GM19395 (cell line): ENCODE measurements around the gene CLEC2B.
"Not testable (repeated sequence)": the region's sequence is repeated elsewhere in the genome, so short reads cannot be mapped to it uniquely, and the experiment has no call there.

Source experiments
- ATAC-seq: cut with Tn5 transposase; IDR thresholded peaks from one replicate; pipeline ENCODE4 v1.9.1; 2021; ENCODE audit warnings: mild to moderate bottlenecking, moderate library complexity; ENCODE audit not compliant: unreplicated experiment

Gene CLEC2B

GRCh38 chr12:9869307-9870161 lies at the start of gene CLEC2B:
Gene CLEC2B, minus strand, starts transcription at chr12:9869354.
- ATAC-seq: no peak

- no peak for ATAC-seq
Measured at GRCh38 chr12:9911708-9912107, 42.6 kb upstream of the CLEC2B start.

- ATAC-seq: no peak
Measured at GRCh38 chr12:9910716-9911421, 41.7 kb upstream of the CLEC2B start.

GRCh38 chr12:9909724-9910123 lies 40.6 kb upstream of the CLEC2B start:
- ATAC-seq: no peak

GRCh38 chr12:9908350-9908749 lies 39.2 kb upstream of the CLEC2B start:
- no peak for ATAC-seq

- ATAC-seq: no peak
Measured at GRCh38 chr12:9907769-9908168, 38.6 kb upstream of the CLEC2B start.

GRCh38 chr12:9906873-9907272 lies 37.7 kb upstream of the CLEC2B start:
- no peak for ATAC-seq

- ATAC-seq: no peak
Measured at GRCh38 chr12:9902539-9903228, 33.5 kb upstream of the CLEC2B start.

- ATAC-seq: no peak
Measured at GRCh38 chr12:9900930-9901329, 31.8 kb upstream of the CLEC2B start.

GRCh38 chr12:9899209-9899608 lies 30.1 kb upstream of the CLEC2B start:
- ATAC-seq: no peak

GRCh38 chr12:9897535-9897934 lies 28.4 kb upstream of the CLEC2B start:
- no peak for ATAC-seq

- ATAC-seq: no peak
Measured at GRCh38 chr12:9895215-9895971, 26.2 kb upstream of the CLEC2B start.

- no peak for ATAC-seq
Measured at GRCh38 chr12:9888665-9889273, 19.6 kb upstream of the CLEC2B start.

- no peak for ATAC-seq
Measured at GRCh38 chr12:9883175-9883574, 14.0 kb upstream of the CLEC2B start.

GRCh38 chr12:9881988-9882387 lies 12.8 kb upstream of the CLEC2B start:
- ATAC-seq: no peak

- no peak for ATAC-seq
Measured at GRCh38 chr12:9881246-9881645, 12.1 kb upstream of the CLEC2B start, which contains the start of gene KLRF2. Gene KLRF2, plus strand, starts transcription at chr12:9881489. Its CDS starts 107 bp downstream, at chr12:9881596.

- no peak for ATAC-seq
Measured at GRCh38 chr12:9880532-9881078, 11.5 kb upstream of the CLEC2B start.

GRCh38 chr12:9876120-9876519 lies 7.0 kb upstream of the CLEC2B start:
- not testable (repeated sequence) for ATAC-seq

- no peak for ATAC-seq
Measured at GRCh38 chr12:9872742-9873141, 3.6 kb upstream of the CLEC2B start.

- ATAC-seq: no peak
Measured at GRCh38 chr12:9872162-9872561, 3.0 kb upstream of the CLEC2B start.
